Measurements from ENCODE around the gene STAT5B. TPM values are rescaled to one million over a fixed set of nuclear protein-coding genes. Genes with fewer than 3 reads are reported as not detected.

STAT5B gene
- total and polyA plus RNA-seq, 2 of the 8 experiments (the other 6 are each of a cell fraction or from before 2014, with no cell fraction given), result 35.3 to 52.6 TPM

DNA sequence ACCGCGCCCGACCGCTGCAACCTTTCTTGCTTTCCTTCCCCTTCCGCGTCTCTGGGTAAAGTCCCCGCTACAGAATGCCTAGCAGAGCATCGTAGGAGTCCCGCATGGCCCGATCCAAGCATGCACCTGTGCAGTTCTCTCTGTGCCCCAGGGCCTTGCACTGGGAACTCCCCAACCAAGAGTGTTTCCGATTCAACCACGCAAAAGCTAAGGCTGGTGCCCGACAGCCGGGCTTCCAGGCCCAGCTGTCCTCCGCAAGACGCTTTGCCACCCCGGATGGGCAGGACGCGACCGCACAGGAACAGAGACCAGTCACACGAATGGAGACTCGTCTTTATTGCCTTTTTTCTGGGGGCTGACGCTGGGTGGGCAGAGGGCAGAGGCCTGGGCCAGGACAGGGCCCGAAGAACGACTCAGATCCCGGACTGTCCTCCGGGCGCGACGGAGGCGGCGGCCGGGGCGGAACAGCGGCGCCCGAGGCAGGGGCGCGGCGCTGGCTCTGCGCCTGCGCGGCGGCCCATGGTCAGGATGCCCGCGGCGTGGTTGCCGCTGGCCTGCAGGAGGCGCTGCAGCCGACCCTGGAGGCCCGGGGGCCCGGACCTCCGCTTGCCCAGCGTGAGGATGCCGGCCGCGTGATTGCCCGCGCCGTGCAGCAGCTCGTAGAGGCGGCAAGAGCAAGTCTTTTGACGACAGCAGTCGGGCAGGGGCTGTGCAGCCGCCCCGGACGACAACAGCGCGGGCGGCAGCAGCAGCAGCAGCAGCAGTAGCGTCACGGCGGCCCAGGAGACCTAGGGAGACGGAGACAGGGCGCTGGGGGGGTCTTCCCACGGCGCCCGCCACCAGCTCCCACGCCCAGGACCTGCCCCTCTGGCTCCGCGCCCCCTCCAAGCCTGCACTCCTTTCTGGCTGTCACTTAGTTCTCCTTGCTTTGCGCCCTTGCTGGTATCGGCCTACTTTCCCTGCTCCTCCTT, 92.2 kb downstream of the STAT5B start (continued):
- TF ChIP-seq EZH2 (IDR thresholded peaks at IDR 0.05; ENCODE audit: low read depth, low read length, severe bottlenecking) (peak; percentile 25), GABPA (IDR thresholded peaks at IDR 0.05; ENCODE audit: borderline replicate concordance, insufficient read depth, low read length) (peak; percentile 75; the same call in 1 of the 2 replicates), CTBP2 (IDR thresholded peaks at IDR 0.05; ENCODE audit: borderline replicate concordance, insufficient read depth, insufficient read length, low read length) (peak; percentile 72), POU5F1 (IDR thresholded peaks at IDR 0.05; ENCODE audit: low read depth, low read length) (no peak), GTF2F1 (IDR thresholded peaks at IDR 0.05; ENCODE audit: borderline replicate concordance, low read depth, low read length) (no peak; the same call in 1 of the 2 replicates), TAF7 (optimal IDR thresholded peaks at IDR 0.05; ENCODE audit: borderline replicate concordance, low read depth, low read length) (peak; percentile 27), BCL11A (IDR thresholded peaks at IDR 0.05; ENCODE audit: low read depth in 2 of 2, low read length in 2 of 2) (no peak), SIN3A (conservative IDR thresholded peaks at IDR 0.05 in 1 of 2, IDR thresholded peaks at IDR 0.05 in 1 of 2; ENCODE audit: low read depth in 1 of 2, low read length in 2 of 2) (peak in 1 of 2 experiments; percentile 8; a peak in 2 of 4 replicates), BRCA1 (IDR thresholded peaks at IDR 0.05; ENCODE audit: low read depth, low read length) (no peak), HDAC2 (IDR thresholded peaks at IDR 0.05; ENCODE audit: borderline replicate concordance in 1 of 2, low read depth in 2 of 2, low read length in 2 of 2) (peak in 1 of 2 experiments; percentile 53; a peak in 2 of 4 replicates), TAF1 (IDR thresholded peaks at IDR 0.05; ENCODE audit: low read depth, low read length) (0 out of 2 replicates have a peak, but pooled peaks have one; percentile 18), SUZ12 (IDR thresholded peaks at IDR 0.05; ENCODE audit: low read length) (no peak), BACH1 (IDR thresholded peaks at IDR 0.05; ENCODE audit: low read length) (no peak), KDM5A (IDR thresholded peaks at IDR 0.05; ENCODE audit: low read length) (no peak), POLR2A (IDR thresholded peaks at IDR 0.05; ENCODE audit: control extremely low read depth in 1 of 2, low read depth in 2 of 2, low read length in 2 of 2) (no peak), CHD1 (IDR thresholded peaks at IDR 0.05; ENCODE audit: low read depth, low read length) (no peak), SP4 (IDR thresholded peaks at IDR 0.05; ENCODE audit: low read length) (no peak), ASH2L (IDR thresholded peaks at IDR 0.05; ENCODE audit: low read length) (peak; percentile 43), RXRA (IDR thresholded peaks at IDR 0.05; ENCODE audit: insufficient read depth, low read depth, low read length) (no peak), TEAD4 (IDR thresholded peaks at IDR 0.05; ENCODE audit: low read depth, low read length) (no peak), POLR2AphosphoS5 (IDR thresholded peaks at IDR 0.05; ENCODE audit: low read depth, low read length) (no peak), SP1 (IDR thresholded peaks at IDR 0.05; ENCODE audit: low read depth, low read length) (0 out of 2 replicates have a peak, but pooled peaks have one; percentile 11), PHF8 (conservative IDR thresholded peaks at IDR 0.05; ENCODE audit: low read depth, low read length) (peak; percentile 33; the same call in 1 of the 2 replicates), MAFK (IDR thresholded peaks at IDR 0.05; ENCODE audit: low read depth, low read length) (no peak)

All from H1 (cell line).